SIG-M5 treated with dmso at 0.1 percent for 504 hours (cell line): ENCODE measurements around the gene EIF2A.
"Not testable (repeated sequence)": the region's sequence is repeated elsewhere in the genome, so short reads cannot be mapped to it uniquely, and the experiment has no call there.

ENCODE experiments used
- DNase-seq: peaks from one replicate; lab custom pipeline; 2025; ENCODE audit not compliant: unreplicated experiment; lab: John Stamatoyannopoulos, UW

Gene EIF2A

GRCh38 chr3:150546226-150547044 is at the start of gene EIF2A, which contains the start of gene SERP1:
TSS of gene EIF2A (plus strand) at chr3:150546787. CDS start at chr3:150546803, 16 bp downstream.
TSS of gene SERP1 (minus strand) at chr3:150546496. CDS start at chr3:150546135, 361 bp downstream.
- DNase-seq: peak; percentile 99

- DNase-seq: peak; percentile 59
Measured at GRCh38 chr3:150497956-150498355, 48.6 kb upstream of the EIF2A start.

- DNase-seq: not testable (repeated sequence)
Measured at GRCh38 chr3:150500960-150501359, 45.6 kb upstream of the EIF2A start.

- DNase-seq: no peak
Measured at GRCh38 chr3:150503402-150504099, 43.0 kb upstream of the EIF2A start.

GRCh38 chr3:150504483-150504882 is 42.1 kb upstream of the EIF2A start:
- no peak for DNase-seq

- no peak for DNase-seq
Measured at GRCh38 chr3:150508401-150508800, 38.2 kb upstream of the EIF2A start.

GRCh38 chr3:150509780-150510179 is 36.8 kb upstream of the EIF2A start:
- DNase-seq: no peak

GRCh38 chr3:150511122-150511821 is 35.3 kb upstream of the EIF2A start:
- DNase-seq: no peak

GRCh38 chr3:150515210-150515609 is 31.4 kb upstream of the EIF2A start:
- DNase-seq: no peak

- DNase-seq: no peak
Measured at GRCh38 chr3:150519026-150519425, 27.6 kb upstream of the EIF2A start.

- no peak for DNase-seq
Measured at GRCh38 chr3:150520408-150520807, 26.2 kb upstream of the EIF2A start.

- no peak for DNase-seq
Measured at GRCh38 chr3:150521463-150521862, 25.1 kb upstream of the EIF2A start.

GRCh38 chr3:150523538-150523937 is 23.0 kb upstream of the EIF2A start:
- DNase-seq: no peak

- no peak for DNase-seq
Measured at GRCh38 chr3:150527464-150528255, 18.9 kb upstream of the EIF2A start.

- no peak for DNase-seq
Measured at GRCh38 chr3:150528354-150528797, 18.2 kb upstream of the EIF2A start.

- no peak for DNase-seq
Measured at GRCh38 chr3:150531775-150532174, 14.8 kb upstream of the EIF2A start.

- no peak for DNase-seq
Measured at GRCh38 chr3:150535204-150535603, 11.4 kb upstream of the EIF2A start.

- no peak for DNase-seq
Measured at GRCh38 chr3:150538324-150539208, 8.0 kb upstream of the EIF2A start.

- DNase-seq: no peak
Measured at GRCh38 chr3:150540297-150540696, 6.3 kb upstream of the EIF2A start.

- peak; percentile 46 for DNase-seq
Measured at GRCh38 chr3:150540991-150541390, 5.6 kb upstream of the EIF2A start.
